Spleen (tissue), 11 donors: ENCODE measurements around the gene CCDC38. TPM values are rescaled to one million over a fixed set of nuclear protein-coding genes. Genes with fewer than 3 reads are reported as not detected.
"Not testable (repeated sequence)": the region's sequence is repeated elsewhere in the genome, so short reads cannot be mapped to it uniquely, and the experiment has no call there.

Experiments
- DNase-seq: peaks from one replicate; pipeline ENCODE4 v3.0.0-alpha.2; 2020
- H3K27ac ChIP-seq, 8 donors: fragments of 200-600 bp; sonication (generic) in 7 of 8; 1 replicate in 4 of 8; 2 replicates in 4 of 8; pipeline versions ENCODE4 v1.5.0 to v1.8.0; 2016 to 2021; ENCODE audit warnings: inconsistent platforms in 4 of 8, mild to moderate bottlenecking in 4 of 8, moderate library complexity in 1 of 8
- H3K27me3 ChIP-seq, 7 donors: fragments of 200-600 bp; sonication (generic) in 6 of 7; replicated peaks in 1 of 7; 1 replicate in 4 of 7; 2 replicates in 3 of 7; pipeline versions ENCODE4 v1.5.0 to v1.8.0; 2016 to 2021; ENCODE audit warnings: inconsistent platforms in 3 of 7, mild to moderate bottlenecking in 1 of 7
- H3K36me3 ChIP-seq, 6 donors: fragments of 200-600 bp; sonication (generic) in 5 of 6; 1 replicate in 4 of 6; 2 replicates in 2 of 6; pipeline versions ENCODE4 v1.5.0 to v1.8.0; 2016 to 2021; ENCODE audit warnings: inconsistent platforms in 2 of 6
- H3K4me1 ChIP-seq, 6 donors: fragments of 200-600 bp; sonication (generic) in 5 of 6; 1 replicate in 3 of 6; 2 replicates in 3 of 6; pipeline versions ENCODE4 v1.5.0 to v1.8.0; 2016 to 2021; ENCODE audit warnings: inconsistent platforms in 3 of 6
- H3K4me3 ChIP-seq, 8 donors: fragments of 200-600 bp; sonication (generic) in 7 of 8; 1 replicate in 4 of 8; 2 replicates in 4 of 8; pipeline versions ENCODE4 v1.5.0 to v1.8.0; 2016 to 2021; ENCODE audit warnings: inconsistent platforms in 4 of 8, mild to moderate bottlenecking in 4 of 8, moderate library complexity in 2 of 8
- H3K9me3 ChIP-seq, 8 donors: fragments of 200-600 bp; sonication (generic) in 7 of 8; 1 replicate in 4 of 8; 2 replicates in 4 of 8; pipeline versions ENCODE4 v1.5.0 to v1.8.0; 2016 to 2021; ENCODE audit warnings: inconsistent platforms in 4 of 8
- CTCF ChIP-seq, 11 experiments: fragments of 200-600 bp in 7 of 11; fragments of 450-650 bp in 4 of 11; sonication (generic) in 4 of 11; IDR thresholded peaks in 8 of 11; conservative IDR thresholded peaks in 3 of 11; 1 replicate in 7 of 11; 2 replicates in 4 of 11; pipeline versions ENCODE4 v1.4.0 to v1.8.0; 2016 to 2021; ENCODE audit warnings: antibody characterized with exemption in 11 of 11, inconsistent platforms in 4 of 11, mild to moderate bottlenecking in 1 of 11
- POLR2A ChIP-seq, 3 donors: fragments of 450-650 bp; IDR thresholded peaks; one replicate each; pipeline ENCODE4 v1.5.1; 2017; ENCODE audit warnings: antibody characterized with exemption in 3 of 3, mild to moderate bottlenecking in 1 of 3
- POLR2AphosphoS5 ChIP-seq, 3 donors: sonication (generic); formaldehyde crosslinking; IDR thresholded peaks; one replicate each; pipeline ENCODE4 v1.5.1; 2017; ENCODE audit warnings: antibody characterized with exemption in 3 of 3
- WGBS, 5 donors: extraction: QIAGEN DNeasy Blood & Tissue Kit in 3 of 5; methylation state at CpG; one replicate each; pipeline versions ENCODE4 v1.1.5 to v1.1.7; 2013 to 2018; 5-methylcytosine and 5-hydroxymethylcytosine counted together
- intact Hi-C: fragments of 100-400 bp; cut with DNase I; formaldehyde crosslinking; loops from one replicate; pipeline ENCODE4 v1.15.0; 2023; ENCODE audit warnings: low total_unique reads
- polyA plus RNA-seq, 3 donors: library from polyadenylated mRNA; stranded (reverse); fragments of 200-250 nt; gene quantifications; one replicate each; pipeline ENCODE4 v1.2.1, GENCODE V29; 2013
- total RNA-seq, 7 donors: library from RNA; depleted of rRNA in 3 of 7; stranded (reverse); fragments of >200 nt in 3 of 7; fragmentation: NEBNext Ultra II Directional in 4 of 7; extraction: Animal tissue kit (Norgen Biotek cat#: 25700) in 4 of 7; gene quantifications; one replicate each; pipeline versions ENCODE4 v1.1.0 to v1.2.1, GENCODE V29; 2016 to 2021
- donor health status: healthy with polysubstance abuse.
- donor health status: DM: no; HTN: no; CAD: no; lungs with moderate emphysema.
- donor health status: DM: no; HTN: no; CAD: no.
- donor health status: Bipolar disorder and iron deficiency.
- donor health status: healthy.
- donor health status: DM: no; HTN: no; CAD: no.
- donor health status: DM: yes; HTN: yes; CAD: no.

The CCDC38 gene
- total and polyA plus RNA-seq, 10 donors = 0.34 to 2.1 (median 0.86) TPM; not detected in 1

- TF ChIP-seq POLR2A (IDR thresholded peaks at IDR 0.05) (no peak), CTCF (IDR thresholded peaks at IDR 0.05 in 8 of 11, conservative IDR thresholded peaks at IDR 0.05 in 3 of 11) (no peak), POLR2AphosphoS5 (IDR thresholded peaks at IDR 0.05) (no peak)
These were observed 28.5 kb upstream of the CCDC38 start for GRCh38 chr12:95970905-95971304.

GRCh38 chr12:95969116-95969515 lies 26.7 kb upstream of the CCDC38 start:
- H3K27me3 ChIP-seq, DNase-seq, H3K9me3 ChIP-seq, H3K4me3 ChIP-seq, intact Hi-C loops, H3K4me1 ChIP-seq, H3K27ac ChIP-seq: not testable (repeated sequence)
- WGBS, 5 donors = 96 to 100% (median 97%) methylated on average over 11 to 26 of the region's 28 CpGs; no CpG with 5 or more reads in 1 of the 5 donors
- peaks cover 0 to 18% (median 0%) of the 10 kb centered on the region in 6 donors for H3K36me3 ChIP-seq

More at GRCh38 chr12:95970905-95971304, 28.5 kb upstream of the CCDC38 start:
- H3K36me3 ChIP-seq = peaks cover 0 to 35% (median 0%) of the 10 kb centered on the region in 6 donors
- H3K4me3 ChIP-seq = no peak overlapping the region
- no peaks in the 10 kb centered on the region for H3K4me1 ChIP-seq
- no peaks in the 10 kb centered on the region for H3K27me3 ChIP-seq
- WGBS, 5 donors = 71 to 90% (median 88%) methylated on average over 7 of the region's 7 CpGs
- DNase-seq = no peak
- intact Hi-C loops = no loop called here
- H3K9me3 ChIP-seq = no peaks in the 10 kb centered on the region
- no peak overlapping the region for H3K27ac ChIP-seq

GRCh38 chr12:95967301-95967700 lies 24.9 kb upstream of the CCDC38 start:
- intact Hi-C loops = no loop called here

GRCh38 chr12:95966287-95966870 lies 24.0 kb upstream of the CCDC38 start:
- intact Hi-C loops = no loop called here
- Histone ChIP-seq H3K36me3 (peaks cover 0 to 16% (median 0%) of the 10 kb centered on the region in 6 donors), H3K27ac (no peak overlapping the region), H3K4me1 (no peaks in the 10 kb centered on the region), H3K4me3 (no peak overlapping the region), H3K27me3 (no peaks in the 10 kb centered on the region), H3K9me3 (no peaks in the 10 kb centered on the region)
- 82 to 98% (median 89%) methylated on average over 7 of the region's 7 CpGs for WGBS, 5 donors
- TF ChIP-seq POLR2A (IDR thresholded peaks at IDR 0.05) (no peak), POLR2AphosphoS5 (IDR thresholded peaks at IDR 0.05) (no peak), CTCF (IDR thresholded peaks at IDR 0.05 in 8 of 11, conservative IDR thresholded peaks at IDR 0.05 in 3 of 11) (no peak)
- no peak for DNase-seq

More at GRCh38 chr12:95967301-95967700, 24.9 kb upstream of the CCDC38 start:
- DNase-seq = no peak
- Histone ChIP-seq H3K36me3 (peaks cover 0 to 16% (median 0%) of the 10 kb centered on the region in 6 donors), H3K4me3 (no peak overlapping the region), H3K9me3 (no peaks in the 10 kb centered on the region), H3K4me1 (no peaks in the 10 kb centered on the region), H3K27ac (no peak overlapping the region), H3K27me3 (no peaks in the 10 kb centered on the region)
- TF ChIP-seq POLR2AphosphoS5 (IDR thresholded peaks at IDR 0.05) = no peak
- no peak for TF ChIP-seq POLR2A (IDR thresholded peaks at IDR 0.05)
- TF ChIP-seq CTCF (IDR thresholded peaks at IDR 0.05 in 8 of 11, conservative IDR thresholded peaks at IDR 0.05 in 3 of 11) = no peak
- 92 to 98% (median 94%) methylated on average over 2 of the region's 2 CpGs for WGBS, 5 donors
